ENCODE data around the gene DRC3.

Gene DRC3

GRCh38 chr17:17959520-17960361 lies 12.9 kb upstream of the DRC3 start:
- TF ChIP-seq CTCF (IDR thresholded peaks at IDR 0.05) (no peak), ZFX (IDR thresholded peaks at IDR 0.05; ENCODE audit: borderline replicate concordance) (no peak)
- no peak overlapping the region for H3K27ac ChIP-seq

- H3K27ac ChIP-seq, result no peak overlapping the region
- TF ChIP-seq CTCF (IDR thresholded peaks at IDR 0.05), result no peak
Measured at GRCh38 chr17:17960500-17961030, 12.1 kb upstream of the DRC3 start.

- H3K27ac ChIP-seq, result no peak overlapping the region
- TF ChIP-seq ZFX (IDR thresholded peaks at IDR 0.05; ENCODE audit: borderline replicate concordance), result no peak
Measured at GRCh38 chr17:17963066-17963465, 9.6 kb upstream of the DRC3 start.

- TF ChIP-seq ZFX (IDR thresholded peaks at IDR 0.05; ENCODE audit: borderline replicate concordance) (no peak), CTCF (IDR thresholded peaks at IDR 0.05) (no peak)
- H3K27ac ChIP-seq, result no peak overlapping the region
Measured at GRCh38 chr17:17963694-17964436, 8.8 kb upstream of the DRC3 start.

- TF ChIP-seq CTCF (IDR thresholded peaks at IDR 0.05) (no peak), ZFX (IDR thresholded peaks at IDR 0.05; ENCODE audit: borderline replicate concordance) (no peak)
- H3K27ac ChIP-seq, result no peak overlapping the region
Measured at GRCh38 chr17:17964710-17965109, 8.0 kb upstream of the DRC3 start.

GRCh38 chr17:17965152-17965721 lies 7.4 kb upstream of the DRC3 start:
- no peak for TF ChIP-seq CTCF (IDR thresholded peaks at IDR 0.05)
- TF ChIP-seq ZFX (IDR thresholded peaks at IDR 0.05; ENCODE audit: borderline replicate concordance), result no peak
- no peak overlapping the region for H3K27ac ChIP-seq

GRCh38 chr17:17966399-17966798 lies 6.3 kb upstream of the DRC3 start:
- TF ChIP-seq CTCF (IDR thresholded peaks at IDR 0.05), result no peak
- H3K27ac ChIP-seq, result no peak overlapping the region
